Measurements from ENCODE around the gene FUNDC2. TPM values are rescaled to one million over a fixed set of nuclear protein-coding genes. Genes with fewer than 3 reads are reported as not detected.
"Not testable (repeated sequence)": the region's sequence is repeated elsewhere in the genome, so short reads cannot be mapped to it uniquely, and the experiment has no call there.

The FUNDC2 gene
- total RNA-seq, 1 donor from 2014 or later: 76.5 TPM

GRCh38 chrX:154998204-154998880 lies 28.3 kb upstream of the FUNDC2 start:
- H3K27me3 Mint-ChIP-seq: no peaks in the 10 kb centered on the region
- no peak for TF ChIP-seq CTCF (conservative IDR thresholded peaks at IDR 0.05)
- H3K9me3 Mint-ChIP-seq: peaks cover 6% of the 10 kb centered on the region
- H3K4me1 Mint-ChIP-seq (ENCODE audit: unreplicated experiment): no peaks in the 10 kb centered on the region
- H3K27ac Mint-ChIP-seq: no peak overlapping the region
- no peaks in the 10 kb centered on the region for H3K36me3 Mint-ChIP-seq
- no peak overlapping the region for H3K4me3 Mint-ChIP-seq
- no peak for DNase-seq (ENCODE audit: extremely low spot score, unreplicated experiment)

GRCh38 chrX:155000841-155001240 lies 25.8 kb upstream of the FUNDC2 start:
- no peaks in the 10 kb centered on the region for H3K36me3 Mint-ChIP-seq
- no peak overlapping the region for H3K4me3 Mint-ChIP-seq
- H3K4me1 Mint-ChIP-seq (ENCODE audit: unreplicated experiment): no peaks in the 10 kb centered on the region
- no peak overlapping the region for H3K27ac Mint-ChIP-seq
- TF ChIP-seq CTCF (conservative IDR thresholded peaks at IDR 0.05): no peak
- no peak for DNase-seq (ENCODE audit: extremely low spot score, unreplicated experiment)
- H3K9me3 Mint-ChIP-seq: peaks cover 10% of the 10 kb centered on the region
- H3K27me3 Mint-ChIP-seq: no peaks in the 10 kb centered on the region

GRCh38 chrX:155001873-155002272 lies 24.8 kb upstream of the FUNDC2 start:
- no peak for DNase-seq (ENCODE audit: extremely low spot score, unreplicated experiment)
- Mint-ChIP-seq H3K36me3 (no peaks in the 10 kb centered on the region), H3K27ac (no peak overlapping the region), H3K4me3 (no peak overlapping the region), H3K27me3 (no peaks in the 10 kb centered on the region), H3K9me3 (peaks cover 10% of the 10 kb centered on the region), H3K4me1 (ENCODE audit: unreplicated experiment) (no peaks in the 10 kb centered on the region)
- no peak for TF ChIP-seq CTCF (conservative IDR thresholded peaks at IDR 0.05)

GRCh38 chrX:155005190-155005589 lies 21.5 kb upstream of the FUNDC2 start:
- no peak for DNase-seq (ENCODE audit: extremely low spot score, unreplicated experiment)
- H3K27me3 Mint-ChIP-seq: no peaks in the 10 kb centered on the region
- no peak for TF ChIP-seq CTCF (conservative IDR thresholded peaks at IDR 0.05)
- H3K27ac Mint-ChIP-seq: no peak overlapping the region
- no peak overlapping the region for H3K4me3 Mint-ChIP-seq
- H3K4me1 Mint-ChIP-seq (ENCODE audit: unreplicated experiment): no peaks in the 10 kb centered on the region
- H3K9me3 Mint-ChIP-seq: peaks cover 10% of the 10 kb centered on the region
- no peaks in the 10 kb centered on the region for H3K36me3 Mint-ChIP-seq

- H3K4me3 Mint-ChIP-seq; H3K4me1 Mint-ChIP-seq (ENCODE audit: unreplicated experiment); DNase-seq (ENCODE audit: extremely low spot score, unreplicated experiment); H3K27ac Mint-ChIP-seq; H3K27me3 Mint-ChIP-seq; H3K36me3 Mint-ChIP-seq: not testable (repeated sequence)
- H3K9me3 Mint-ChIP-seq: peaks cover 10% of the 10 kb centered on the region
Measured at GRCh38 chrX:155006379-155006778, 20.3 kb upstream of the FUNDC2 start.

- not testable (repeated sequence) for H3K9me3 Mint-ChIP-seq; H3K27ac Mint-ChIP-seq; H3K27me3 Mint-ChIP-seq; DNase-seq (ENCODE audit: extremely low spot score, unreplicated experiment); H3K4me3 Mint-ChIP-seq; H3K36me3 Mint-ChIP-seq; H3K4me1 Mint-ChIP-seq (ENCODE audit: unreplicated experiment)
Measured at GRCh38 chrX:155006913-155007671, 19.6 kb upstream of the FUNDC2 start.

GRCh38 chrX:155008578-155008977 lies 18.1 kb upstream of the FUNDC2 start:
- not testable (repeated sequence) for H3K27me3 Mint-ChIP-seq; H3K4me3 Mint-ChIP-seq; H3K27ac Mint-ChIP-seq; H3K4me1 Mint-ChIP-seq (ENCODE audit: unreplicated experiment); H3K9me3 Mint-ChIP-seq; H3K36me3 Mint-ChIP-seq; DNase-seq (ENCODE audit: extremely low spot score, unreplicated experiment)

Data from type B pancreatic cell (in vitro differentiated cells).